WI38 (cell line): ENCODE results near the gene HPS5.

ENCODE experiments used
- H3K4me3 ChIP-seq: 2 replicates; pipeline ENCODE4 v1.5.1; 2011; ENCODE audit warnings: low read depth, mild to moderate bottlenecking, control low read depth, low read length
- TF ChIP-seq, protein P1 (sequence below): IDR thresholded peaks from 2 replicates; pipeline ENCODE4 v1.5.1; 2012; ENCODE audit warnings: low read depth, mild to moderate bottlenecking, control low read depth, low read length

The HPS5 gene

DNA sequence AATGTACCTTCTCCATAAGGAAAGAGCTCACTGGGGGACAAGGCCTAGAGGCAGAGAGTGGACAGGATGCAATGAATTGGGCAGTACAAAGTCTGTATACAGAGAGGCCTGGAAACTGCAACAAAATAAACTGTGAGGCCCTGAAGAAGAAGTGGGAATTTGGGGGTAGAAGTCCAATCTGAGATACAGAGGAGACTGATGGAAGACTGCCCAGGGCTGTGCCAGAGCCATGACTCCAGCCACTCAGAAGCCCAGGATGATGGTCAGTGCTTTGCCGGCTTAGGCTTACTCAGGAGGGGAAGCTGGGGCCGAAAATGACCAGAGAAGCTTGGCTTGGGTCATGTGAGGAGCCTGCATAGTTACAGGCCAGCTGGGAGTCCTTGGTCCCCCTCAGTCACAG lies 91.1 kb downstream of the HPS5 start:
- TF ChIP-seq, protein P1, sequence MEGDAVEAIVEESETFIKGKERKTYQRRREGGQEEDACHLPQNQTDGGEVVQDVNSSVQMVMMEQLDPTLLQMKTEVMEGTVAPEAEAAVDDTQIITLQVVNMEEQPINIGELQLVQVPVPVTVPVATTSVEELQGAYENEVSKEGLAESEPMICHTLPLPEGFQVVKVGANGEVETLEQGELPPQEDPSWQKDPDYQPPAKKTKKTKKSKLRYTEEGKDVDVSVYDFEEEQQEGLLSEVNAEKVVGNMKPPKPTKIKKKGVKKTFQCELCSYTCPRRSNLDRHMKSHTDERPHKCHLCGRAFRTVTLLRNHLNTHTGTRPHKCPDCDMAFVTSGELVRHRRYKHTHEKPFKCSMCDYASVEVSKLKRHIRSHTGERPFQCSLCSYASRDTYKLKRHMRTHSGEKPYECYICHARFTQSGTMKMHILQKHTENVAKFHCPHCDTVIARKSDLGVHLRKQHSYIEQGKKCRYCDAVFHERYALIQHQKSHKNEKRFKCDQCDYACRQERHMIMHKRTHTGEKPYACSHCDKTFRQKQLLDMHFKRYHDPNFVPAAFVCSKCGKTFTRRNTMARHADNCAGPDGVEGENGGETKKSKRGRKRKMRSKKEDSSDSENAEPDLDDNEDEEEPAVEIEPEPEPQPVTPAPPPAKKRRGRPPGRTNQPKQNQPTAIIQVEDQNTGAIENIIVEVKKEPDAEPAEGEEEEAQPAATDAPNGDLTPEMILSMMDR: no peak

DNA sequence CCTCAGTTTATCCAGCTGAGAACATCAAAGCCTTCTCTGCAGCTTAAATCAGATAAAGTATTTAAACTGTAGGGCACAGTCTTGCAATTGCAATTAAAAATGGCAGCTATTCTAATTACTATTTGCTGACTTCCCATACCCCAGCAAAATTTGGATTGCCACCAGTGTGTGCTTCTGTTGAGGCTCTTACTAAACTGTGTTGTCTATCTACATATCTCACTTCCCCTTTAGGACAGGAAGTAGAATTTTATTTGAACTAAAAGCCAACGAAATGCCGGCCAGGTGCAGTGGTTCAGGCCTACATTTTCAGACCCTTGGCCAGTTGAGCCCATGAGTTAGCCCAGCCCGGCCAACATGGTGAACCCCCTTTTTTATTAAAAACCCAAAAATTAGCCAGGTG lies 92.4 kb downstream of the HPS5 start:
- TF ChIP-seq, protein P1: no peak
- no peak overlapping the region for H3K4me3 ChIP-seq

More for the DNA sequence above, 91.1 kb downstream of the HPS5 start:
- no peak overlapping the region for H3K4me3 ChIP-seq
